IPS-20b (cell line): ENCODE results near the gene PDE1A.
"Not testable (repeated sequence)": the region's sequence is repeated elsewhere in the genome, so short reads cannot be mapped to it uniquely, and the experiment has no call there.

Source experiments
- H3K27ac ChIP-seq: one replicate; pipeline ENCODE4 v1.5.1; 2013; ENCODE audit warnings: low read length
- H3K27me3 ChIP-seq: 2 replicates; pipeline ENCODE4 v1.6.1; 2013; ENCODE audit warnings: mild to moderate bottlenecking, low read length, inconsistent platforms; ENCODE audit not compliant: insufficient read depth
- H3K36me3 ChIP-seq: 2 replicates; pipeline ENCODE4 v1.6.1; 2013; ENCODE audit warnings: low read depth, mild to moderate bottlenecking, inconsistent platforms, low read length, moderate library complexity; ENCODE audit not compliant: insufficient read depth
- H3K4me1 ChIP-seq: 2 replicates; pipeline ENCODE4 v1.6.1; 2013; ENCODE audit warnings: mild to moderate bottlenecking, control low read depth, inconsistent platforms, low read length, moderate library complexity; ENCODE audit not compliant: insufficient read depth
- H3K4me3 ChIP-seq: 2 replicates; pipeline ENCODE4 v1.5.1; 2013; ENCODE audit warnings: mild to moderate bottlenecking, low read length, inconsistent platforms
- H3K9ac ChIP-seq: 2 replicates; pipeline ENCODE4 v1.6.1; 2013; ENCODE audit warnings: low read depth, mild to moderate bottlenecking, inconsistent platforms, low read length, moderate library complexity
- H3K9me3 ChIP-seq: 2 replicates; pipeline ENCODE4 v1.6.1; 2013; ENCODE audit warnings: mild to moderate bottlenecking, low read depth, low read length, inconsistent platforms; ENCODE audit not compliant: insufficient read depth

PDE1A gene

DNA sequence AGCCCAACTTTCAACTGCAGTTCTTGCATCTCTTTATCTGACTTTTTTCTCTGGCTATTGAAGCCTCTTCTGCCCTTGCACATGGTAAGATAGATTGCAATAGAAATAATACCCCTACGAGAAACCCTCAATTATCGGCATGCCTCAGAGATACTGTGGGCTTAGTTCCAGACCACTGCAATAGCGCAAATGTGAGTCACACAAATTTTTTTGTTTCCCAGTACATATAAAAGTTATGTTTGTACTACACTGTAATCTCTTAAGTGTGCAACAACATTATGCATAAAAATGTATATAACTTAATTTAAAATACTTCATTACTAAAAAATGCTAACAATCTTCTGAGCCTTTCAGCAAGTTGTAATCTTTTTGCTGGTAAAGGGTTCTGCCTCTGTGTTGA, 124.7 kb downstream of the PDE1A start:
- H3K4me3 ChIP-seq: no peak overlapping the region
- no peaks in the 10 kb centered on the region for H3K9me3 ChIP-seq
- no peak overlapping the region for H3K9ac ChIP-seq
- no peaks in the 10 kb centered on the region for H3K36me3 ChIP-seq
- no peak overlapping the region for H3K27ac ChIP-seq
- H3K4me1 ChIP-seq: no peaks in the 10 kb centered on the region
- no peaks in the 10 kb centered on the region for H3K27me3 ChIP-seq

DNA sequence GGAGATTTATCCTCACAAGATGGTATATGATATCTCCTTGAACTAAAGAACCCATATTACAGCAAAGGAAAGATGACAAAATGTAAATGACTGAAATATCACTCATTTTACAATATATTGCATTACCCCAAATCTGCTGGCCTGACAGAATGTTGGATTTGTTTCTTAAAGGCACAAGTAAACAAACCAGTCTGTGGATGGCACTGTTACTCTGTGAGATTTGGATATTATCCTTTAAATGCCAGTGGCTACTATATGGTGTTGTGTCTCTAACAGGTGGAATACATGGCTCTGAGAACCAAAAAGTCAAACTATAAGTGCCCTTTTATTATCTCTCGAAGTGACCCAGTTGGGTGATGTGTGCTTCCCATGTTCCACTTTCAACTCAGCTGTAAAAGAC, 125.7 kb downstream of the PDE1A start:
- no peaks in the 10 kb centered on the region for H3K4me1 ChIP-seq
- no peaks in the 10 kb centered on the region for H3K36me3 ChIP-seq
- H3K27me3 ChIP-seq: no peaks in the 10 kb centered on the region
- H3K9ac ChIP-seq: no peak overlapping the region
- H3K4me3 ChIP-seq: no peak overlapping the region
- H3K27ac ChIP-seq: no peak overlapping the region
- H3K9me3 ChIP-seq: no peaks in the 10 kb centered on the region

DNA sequence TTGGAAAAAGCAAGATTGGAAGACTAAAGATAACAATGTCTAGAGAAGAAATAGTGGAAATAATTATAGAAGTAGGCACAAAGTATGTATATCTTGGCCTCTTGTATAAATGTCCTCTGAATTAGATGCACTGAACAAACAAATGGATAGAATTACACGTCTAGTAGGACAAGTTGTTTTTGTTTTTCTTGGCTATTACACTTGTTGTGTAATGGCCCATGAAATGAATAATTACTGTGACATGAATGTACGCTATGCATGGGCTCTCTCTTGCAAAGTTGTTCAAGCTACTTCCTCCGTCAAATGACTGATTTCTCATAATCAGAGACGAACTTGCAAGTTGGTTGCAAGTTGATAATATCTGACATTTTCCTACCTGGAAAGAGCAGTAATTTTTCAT, 126.2 kb downstream of the PDE1A start:
- no peaks in the 10 kb centered on the region for H3K27me3 ChIP-seq
- H3K4me3 ChIP-seq: no peak overlapping the region
- H3K27ac ChIP-seq: no peak overlapping the region
- no peaks in the 10 kb centered on the region for H3K9me3 ChIP-seq
- no peak overlapping the region for H3K9ac ChIP-seq
- H3K36me3 ChIP-seq: no peaks in the 10 kb centered on the region
- H3K4me1 ChIP-seq: no peaks in the 10 kb centered on the region

DNA sequence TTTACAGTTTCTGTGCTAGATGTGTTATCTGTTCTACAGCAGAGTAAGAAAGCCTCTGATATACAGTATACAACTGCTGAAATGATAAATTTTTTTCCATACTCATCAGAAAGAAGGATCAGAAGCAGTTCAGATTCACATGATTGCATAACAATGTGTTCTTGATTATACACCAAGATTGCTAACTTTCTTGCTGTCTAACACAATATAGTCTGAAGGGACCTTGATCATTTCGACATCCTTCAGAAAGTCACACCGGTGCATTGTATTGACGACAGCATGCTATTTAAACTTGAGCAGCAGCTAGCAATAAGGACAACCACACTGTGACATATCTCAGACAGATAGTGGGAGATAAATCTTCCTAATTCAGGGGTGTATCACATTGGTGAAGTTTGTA, 127.2 kb downstream of the PDE1A start:
- no peak overlapping the region for H3K9ac ChIP-seq
- no peaks in the 10 kb centered on the region for H3K9me3 ChIP-seq
- no peaks in the 10 kb centered on the region for H3K4me1 ChIP-seq
- H3K36me3 ChIP-seq: no peaks in the 10 kb centered on the region
- H3K27ac ChIP-seq: no peak overlapping the region
- H3K27me3 ChIP-seq: no peaks in the 10 kb centered on the region
- H3K4me3 ChIP-seq: no peak overlapping the region

DNA sequence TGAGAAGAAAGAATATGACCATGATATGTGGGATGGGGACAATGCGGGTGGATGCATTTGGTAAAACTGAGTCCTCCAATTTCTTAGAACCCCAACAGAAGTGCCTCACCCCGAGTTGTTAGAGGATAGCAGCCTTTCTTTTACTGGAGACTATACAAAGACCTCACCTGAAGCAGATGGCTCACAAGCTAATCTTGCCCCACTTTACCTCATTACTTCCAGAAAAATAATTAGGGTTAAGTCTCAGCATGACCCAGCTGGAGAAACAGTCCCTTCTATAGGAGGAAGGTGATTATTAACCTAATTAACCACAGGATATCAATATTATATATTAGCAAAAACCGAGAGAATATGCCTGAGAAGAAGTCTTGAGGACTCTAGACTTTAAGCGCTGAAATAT, 128.4 kb downstream of the PDE1A start:
- Histone ChIP-seq H3K4me1 (no peaks in the 10 kb centered on the region), H3K4me3 (no peak overlapping the region), H3K36me3 (no peaks in the 10 kb centered on the region), H3K9me3 (no peaks in the 10 kb centered on the region), H3K9ac (no peak overlapping the region), H3K27ac (no peak overlapping the region), H3K27me3 (no peaks in the 10 kb centered on the region)

DNA sequence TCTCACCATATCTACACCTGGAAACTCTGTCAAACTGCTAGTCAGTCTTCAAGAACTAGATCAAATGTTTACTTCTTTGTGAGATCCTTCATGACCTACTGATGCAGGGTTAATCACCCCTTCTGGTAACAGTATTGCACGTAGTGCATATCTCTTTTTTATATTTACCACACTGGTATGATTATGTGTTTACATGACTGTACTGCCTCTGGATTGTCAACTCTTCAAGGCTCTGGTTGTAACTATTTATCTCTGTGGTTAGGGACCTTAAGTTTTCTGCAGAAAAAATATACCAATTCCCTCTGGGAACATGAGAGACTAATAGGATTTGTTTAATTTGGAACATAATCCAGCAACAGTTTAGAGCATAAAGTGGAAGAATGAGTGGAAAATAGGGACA, 135.5 kb downstream of the PDE1A start:
- Histone ChIP-seq H3K4me3 (no peak overlapping the region), H3K9me3 (no peaks in the 10 kb centered on the region), H3K27ac (no peak overlapping the region), H3K4me1 (peaks cover 3% of the 10 kb centered on the region; the same call in 1 of the 2 replicates), H3K9ac (no peak overlapping the region), H3K27me3 (no peaks in the 10 kb centered on the region), H3K36me3 (no peaks in the 10 kb centered on the region)

DNA sequence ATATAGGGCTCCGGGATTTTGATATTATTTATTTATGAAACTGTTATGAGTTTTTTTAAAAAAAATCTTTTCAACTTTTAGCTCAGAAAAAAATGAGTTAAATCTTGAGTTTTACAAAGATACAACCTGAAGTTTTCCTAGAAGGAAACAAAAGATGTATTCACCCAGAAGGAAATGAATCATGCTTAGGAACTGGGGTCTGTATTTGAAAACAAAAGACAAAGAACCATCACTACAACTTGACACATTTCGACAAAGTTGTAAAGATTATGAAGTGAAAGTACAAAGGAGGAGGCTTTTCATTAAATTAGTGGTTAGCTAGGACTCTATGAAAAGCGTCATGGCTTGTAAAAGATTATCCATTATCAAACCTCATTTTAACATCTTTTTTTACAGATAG, 143.3 kb downstream of the PDE1A start:
- peaks cover 3% of the 10 kb centered on the region; the same call in 1 of the 2 replicates for H3K4me1 ChIP-seq
- H3K9me3 ChIP-seq: no peaks in the 10 kb centered on the region
- H3K27me3 ChIP-seq: no peaks in the 10 kb centered on the region
- no peaks in the 10 kb centered on the region for H3K36me3 ChIP-seq
- no peak overlapping the region for H3K9ac ChIP-seq
- no peak overlapping the region for H3K27ac ChIP-seq
- no peak overlapping the region for H3K4me3 ChIP-seq

DNA sequence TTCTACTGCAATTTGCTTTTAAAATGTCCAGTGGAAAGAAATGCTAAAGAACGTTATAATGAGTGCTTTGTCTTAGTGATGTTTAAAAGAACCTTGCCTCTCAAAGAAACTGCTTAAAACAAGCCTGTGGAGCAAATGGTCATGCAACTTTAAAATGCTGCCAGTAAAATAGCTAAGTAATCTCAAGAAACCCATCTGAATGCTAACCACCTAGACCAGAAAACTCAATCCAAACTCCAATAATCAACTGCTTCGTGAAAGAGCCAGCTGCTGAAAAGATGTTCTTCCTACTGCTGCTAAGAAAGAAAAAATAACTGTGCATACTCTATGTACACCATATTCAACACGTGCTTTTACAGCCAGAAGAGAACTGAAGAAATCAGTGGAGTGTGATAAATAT, 145.6 kb downstream of the PDE1A start:
- peaks cover 8% of the 10 kb centered on the region for H3K9me3 ChIP-seq
- H3K9ac ChIP-seq: no peak overlapping the region

DNA sequence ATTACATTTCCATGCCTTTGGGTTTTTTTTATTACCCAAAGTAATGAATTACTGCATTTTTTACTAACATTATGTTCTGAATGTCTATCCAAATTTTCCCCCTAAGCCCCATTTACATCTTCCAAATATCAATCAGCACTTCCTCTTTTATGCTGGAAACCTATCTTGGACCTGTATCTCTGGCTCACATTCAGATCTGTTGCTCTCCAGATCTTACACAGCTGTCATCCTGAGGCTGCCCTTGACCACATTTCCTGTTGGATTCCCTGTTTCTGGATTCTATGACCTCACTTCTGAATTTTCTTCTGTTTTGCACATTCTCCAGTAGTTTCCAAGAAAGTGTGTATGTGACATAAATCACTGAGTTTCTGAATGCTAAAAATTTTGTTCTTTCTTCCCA, 146.7 kb downstream of the PDE1A start:
- H3K27ac ChIP-seq: no peak overlapping the region
- no peak overlapping the region for H3K4me3 ChIP-seq
- H3K36me3 ChIP-seq: no peaks in the 10 kb centered on the region
- H3K27me3 ChIP-seq: no peaks in the 10 kb centered on the region
- H3K9me3 ChIP-seq: peaks cover 8% of the 10 kb centered on the region
- H3K4me1 ChIP-seq: no peaks in the 10 kb centered on the region
- no peak overlapping the region for H3K9ac ChIP-seq

More for the DNA sequence above, 145.6 kb downstream of the PDE1A start:
- H3K36me3 ChIP-seq: no peaks in the 10 kb centered on the region
- H3K4me3 ChIP-seq: no peak overlapping the region
- H3K4me1 ChIP-seq: no peaks in the 10 kb centered on the region
- H3K27ac ChIP-seq: no peak overlapping the region
- H3K27me3 ChIP-seq: no peaks in the 10 kb centered on the region

DNA sequence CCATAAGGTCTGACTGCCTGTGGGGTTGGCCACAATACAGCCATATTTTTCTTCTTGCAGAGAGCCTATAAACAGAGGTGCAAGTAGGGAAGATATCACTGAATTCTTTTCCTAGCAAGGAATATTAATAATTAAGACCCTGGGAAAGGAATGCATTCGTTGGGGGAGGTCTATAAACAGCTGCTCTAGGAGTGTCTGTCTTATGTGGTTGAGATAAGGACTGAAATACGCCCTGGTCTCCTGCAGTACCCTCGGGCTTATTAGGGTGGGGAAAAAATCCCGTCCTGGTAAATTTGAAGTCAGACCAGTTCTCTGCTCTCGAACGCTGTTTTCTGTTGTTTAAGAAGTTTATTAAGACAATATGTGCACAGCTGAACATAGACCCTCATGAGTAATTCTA, 150.2 kb downstream of the PDE1A start:
- not testable (repeated sequence) for H3K4me3 ChIP-seq, H3K4me1 ChIP-seq, H3K27me3 ChIP-seq, H3K36me3 ChIP-seq, H3K27ac ChIP-seq, H3K9ac ChIP-seq, H3K9me3 ChIP-seq

DNA sequence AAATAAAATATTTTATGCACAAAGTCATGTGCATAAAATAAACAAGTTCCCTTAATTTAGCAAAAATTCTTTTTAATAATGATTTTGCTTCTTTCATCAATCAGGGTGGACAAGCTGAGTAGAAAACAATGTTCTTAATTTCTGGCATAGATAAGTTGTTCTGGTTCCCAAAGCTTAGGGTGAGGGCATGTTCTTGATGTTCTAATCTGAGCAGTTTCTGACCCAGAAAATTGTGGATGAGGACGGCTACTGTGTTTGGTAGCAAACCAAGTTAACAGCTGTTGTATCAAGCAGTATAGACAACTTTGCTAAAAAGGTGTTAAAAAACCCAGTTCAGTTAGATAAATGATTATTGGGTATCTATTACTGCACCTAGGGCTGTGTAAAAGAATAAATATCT, 158.9 kb downstream of the PDE1A start:
- Histone ChIP-seq H3K9me3 (no peaks in the 10 kb centered on the region), H3K27ac (no peak overlapping the region), H3K4me3 (no peak overlapping the region), H3K9ac (no peak overlapping the region), H3K27me3 (no peaks in the 10 kb centered on the region), H3K4me1 (no peaks in the 10 kb centered on the region), H3K36me3 (no peaks in the 10 kb centered on the region)

DNA sequence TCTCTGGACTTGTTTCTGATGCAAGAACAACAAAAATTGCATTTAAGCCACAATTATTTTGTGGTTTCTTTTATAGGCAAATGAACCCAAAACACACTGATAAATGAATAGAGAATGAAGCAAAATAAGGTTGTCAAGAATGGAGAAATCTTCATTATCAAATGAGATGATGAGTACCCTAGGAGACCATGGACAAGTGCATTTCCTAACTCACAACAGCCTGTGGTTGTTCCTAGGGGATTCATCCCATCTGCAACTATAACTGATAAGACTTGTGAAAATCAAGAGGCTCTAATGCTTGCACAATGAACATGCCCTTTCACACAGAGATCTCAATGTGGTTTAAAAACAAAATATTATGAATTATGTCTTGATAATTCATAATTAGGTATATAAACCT, 159.9 kb downstream of the PDE1A start:
- Histone ChIP-seq H3K36me3 (no peaks in the 10 kb centered on the region), H3K9ac (no peak overlapping the region), H3K27ac (no peak overlapping the region), H3K4me1 (no peaks in the 10 kb centered on the region), H3K27me3 (no peaks in the 10 kb centered on the region), H3K9me3 (no peaks in the 10 kb centered on the region), H3K4me3 (no peak overlapping the region)

DNA sequence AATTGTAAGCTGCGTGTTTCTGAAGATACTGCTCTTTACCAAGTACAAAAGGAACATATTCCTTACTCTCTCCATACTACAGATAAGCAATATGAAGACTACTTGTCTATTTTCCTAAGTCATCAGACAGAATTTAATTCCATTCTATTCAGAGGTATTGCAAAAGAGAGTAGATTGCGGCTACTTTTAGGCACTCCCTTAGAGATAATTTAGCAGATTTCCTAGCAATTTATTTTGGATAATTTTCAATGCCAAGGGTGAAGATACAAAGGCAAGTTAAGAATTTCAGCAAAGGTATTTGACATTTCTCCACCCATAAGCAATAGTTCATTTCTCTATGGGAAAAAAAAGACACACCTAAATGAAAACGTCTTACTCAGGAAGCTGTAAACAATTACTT, 161.1 kb downstream of the PDE1A start:
- Histone ChIP-seq H3K36me3 (no peaks in the 10 kb centered on the region), H3K4me3 (no peak overlapping the region), H3K9me3 (no peaks in the 10 kb centered on the region), H3K9ac (no peak overlapping the region), H3K27me3 (no peaks in the 10 kb centered on the region), H3K4me1 (no peaks in the 10 kb centered on the region), H3K27ac (no peak overlapping the region)
